DMS79 (cell line): ENCODE data around the gene C1orf116.

Source experiments
- DNase-seq: peaks from one replicate; lab custom pipeline; 2025; lab: John Stamatoyannopoulos, UW

The C1orf116 gene

DNA sequence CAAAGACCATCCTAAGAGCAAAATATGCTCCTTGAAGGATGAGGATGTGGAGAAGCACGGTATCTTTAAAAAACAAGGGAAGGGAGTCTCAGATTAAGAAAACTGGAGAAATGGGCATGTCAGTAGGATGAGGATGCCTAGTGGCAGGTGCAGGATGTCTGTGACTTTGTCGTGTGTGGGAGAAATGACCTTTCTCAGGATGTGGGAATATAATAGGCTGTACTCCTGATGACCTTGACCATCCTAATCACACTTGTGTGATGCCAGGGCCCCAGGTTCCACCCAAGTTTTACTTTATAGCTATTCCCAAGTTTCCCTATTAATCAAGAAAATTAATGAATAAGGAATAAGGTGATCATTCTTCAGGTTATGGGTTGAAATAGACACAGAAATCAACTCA, 12.9 kb downstream of the C1orf116 start:
- DNase-seq = no peak

DNA sequence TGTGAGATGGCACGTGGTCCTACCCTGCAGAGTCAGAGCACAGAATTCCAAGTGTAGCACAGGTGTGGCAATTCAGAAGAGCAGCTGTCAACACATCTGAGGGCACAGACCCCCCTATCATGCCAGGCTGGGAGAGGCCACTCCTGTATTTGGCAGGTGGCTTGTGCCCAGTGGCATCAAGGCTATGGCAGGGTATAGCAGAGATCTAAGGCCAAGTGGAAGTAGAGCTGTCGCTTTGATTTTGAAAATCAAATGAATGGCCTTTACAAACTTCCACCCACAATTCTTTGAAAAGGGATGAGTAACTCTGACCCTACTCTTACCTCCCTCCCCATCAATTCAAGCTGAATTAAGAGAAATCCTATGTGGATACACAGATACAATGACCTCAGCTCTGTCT, 13.4 kb downstream of the C1orf116 start:
- DNase-seq = no peak

DNA sequence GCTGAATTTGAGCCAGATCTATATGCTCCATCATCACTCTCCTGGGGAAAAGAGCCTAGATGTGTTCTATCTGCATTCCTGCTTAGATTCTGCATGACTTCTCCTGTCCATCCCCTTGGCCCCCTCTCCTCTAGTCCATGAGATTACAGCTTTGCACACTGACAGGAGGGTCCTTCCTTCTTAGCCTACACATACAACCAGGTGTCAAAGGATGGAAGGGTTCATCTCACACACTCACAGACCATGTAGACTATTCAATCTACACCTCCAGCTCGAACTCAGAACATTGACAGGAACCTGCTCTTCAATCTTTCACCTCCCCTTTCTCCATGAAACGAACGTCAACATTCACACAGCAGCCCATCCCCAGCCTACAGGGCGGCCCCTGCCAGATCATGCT, 13.8 kb downstream of the C1orf116 start:
- DNase-seq = no peak

DNA sequence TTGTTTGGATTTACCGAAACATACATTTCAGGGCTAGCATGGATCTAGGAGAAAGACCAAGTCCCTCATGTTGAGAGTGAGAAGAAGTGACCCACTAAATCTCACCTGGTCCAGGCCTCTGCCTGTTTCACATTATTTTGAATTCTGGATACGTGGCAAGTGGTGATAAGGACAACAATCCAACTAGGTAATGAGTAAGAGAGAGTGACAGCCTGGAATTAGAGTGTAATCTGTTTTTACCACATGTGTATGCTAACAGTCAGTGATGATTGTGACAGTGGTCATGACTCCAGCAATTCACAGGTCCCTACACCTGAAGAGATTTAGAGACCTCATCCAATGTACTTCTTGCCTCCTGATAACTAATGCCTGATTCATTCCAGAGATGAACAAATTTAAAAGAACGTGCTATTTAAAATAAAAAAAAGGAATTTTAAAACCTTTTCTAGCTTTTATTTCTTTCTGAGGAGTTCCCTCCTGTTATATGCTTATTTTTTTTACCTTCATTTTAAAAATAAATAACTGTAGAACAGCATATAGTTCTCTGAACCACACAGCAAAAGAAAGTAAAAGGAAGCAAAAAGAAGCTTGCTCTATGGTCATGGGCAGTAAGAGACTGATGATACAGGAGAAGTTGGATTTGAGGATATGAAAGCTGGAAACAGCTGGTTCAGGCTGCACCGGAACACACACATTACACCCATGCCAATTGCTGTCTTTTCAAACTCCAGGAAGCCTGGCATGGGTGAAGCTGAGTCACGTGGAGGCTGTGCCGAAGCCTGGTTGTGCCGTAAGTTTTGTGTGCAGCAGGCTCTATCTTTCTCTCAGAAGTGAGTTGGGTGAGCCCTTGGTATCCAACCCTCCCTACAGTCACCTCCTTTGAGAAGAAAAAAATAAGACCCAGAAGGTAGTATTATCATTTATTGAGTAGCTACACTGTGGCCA, 14.7 kb downstream of the C1orf116 start:
- DNase-seq = no peak

DNA sequence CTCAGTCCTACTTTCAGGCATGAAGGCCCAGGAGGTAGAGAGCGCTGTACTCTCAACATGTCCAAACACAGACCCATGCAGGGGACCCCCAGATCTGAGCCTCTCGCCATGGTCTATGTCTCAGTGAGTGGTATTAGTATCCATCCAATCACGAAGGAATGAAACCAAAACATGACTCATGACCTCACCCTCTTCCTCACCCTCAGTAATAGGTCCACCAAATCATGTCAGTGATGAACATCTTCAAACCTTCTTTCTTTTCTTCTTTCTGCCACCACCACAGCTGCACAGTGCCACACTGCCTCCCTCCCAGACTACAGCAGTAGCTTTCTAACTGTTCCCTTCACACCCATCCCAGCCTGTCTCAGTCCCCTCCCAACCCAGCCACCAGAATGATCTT, 16.8 kb downstream of the C1orf116 start:
- DNase-seq = no peak

DNA sequence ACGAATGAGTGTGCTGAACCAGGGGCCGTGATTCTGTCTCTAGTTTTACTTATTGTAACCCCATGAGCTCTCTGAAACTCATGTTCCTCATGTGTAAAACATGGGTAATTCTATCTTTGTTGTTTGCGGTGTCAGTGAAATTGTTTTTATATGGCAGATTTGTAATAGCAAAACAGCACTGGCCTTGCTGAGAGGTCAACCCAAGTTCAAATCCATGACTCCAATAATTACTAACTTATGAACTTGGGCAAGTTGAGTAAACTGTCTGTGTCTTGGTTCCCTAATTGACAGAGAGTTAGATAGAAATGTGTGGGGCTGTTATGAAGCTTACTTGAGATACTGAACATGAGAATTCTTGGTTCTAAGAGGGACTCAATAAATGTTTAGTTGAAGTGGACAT, 17.8 kb downstream of the C1orf116 start:
- no peak for DNase-seq

DNA sequence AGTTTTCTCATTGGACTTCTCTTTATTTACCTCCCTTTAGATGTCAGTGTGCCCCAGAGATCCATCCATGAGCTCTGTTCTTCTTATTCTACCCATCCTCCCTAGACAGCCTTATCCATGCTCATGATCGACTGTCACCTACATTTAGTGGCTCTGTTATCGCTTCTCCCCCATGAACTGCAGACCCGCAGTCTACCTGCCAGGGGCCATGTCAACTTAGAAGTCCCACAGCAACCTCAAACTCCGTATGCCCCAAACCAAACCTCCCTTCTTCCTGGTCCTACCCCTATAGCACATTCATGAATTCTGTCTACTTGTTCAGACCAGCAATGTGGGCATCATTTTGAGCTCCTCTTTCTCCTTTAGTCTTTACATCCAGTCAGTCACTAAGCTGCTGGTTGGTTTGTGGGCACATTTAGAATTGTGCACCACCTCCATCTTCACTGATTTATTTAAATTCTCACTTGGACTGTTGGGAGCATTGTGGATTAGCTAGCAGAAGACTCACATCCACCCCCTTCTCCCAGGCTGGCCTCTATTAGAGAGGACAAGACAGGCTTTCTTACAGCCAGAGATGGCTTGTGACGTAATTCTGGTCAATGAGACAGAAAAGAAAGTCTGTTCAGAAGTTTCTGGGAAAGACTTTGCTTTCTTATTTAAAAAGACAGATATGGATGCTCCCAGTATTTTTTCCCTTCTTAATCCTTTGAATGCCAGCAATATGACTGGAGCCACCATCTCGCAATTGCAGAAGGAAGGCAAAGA, 19.1 kb downstream of the C1orf116 start:
- DNase-seq = no peak

DNA sequence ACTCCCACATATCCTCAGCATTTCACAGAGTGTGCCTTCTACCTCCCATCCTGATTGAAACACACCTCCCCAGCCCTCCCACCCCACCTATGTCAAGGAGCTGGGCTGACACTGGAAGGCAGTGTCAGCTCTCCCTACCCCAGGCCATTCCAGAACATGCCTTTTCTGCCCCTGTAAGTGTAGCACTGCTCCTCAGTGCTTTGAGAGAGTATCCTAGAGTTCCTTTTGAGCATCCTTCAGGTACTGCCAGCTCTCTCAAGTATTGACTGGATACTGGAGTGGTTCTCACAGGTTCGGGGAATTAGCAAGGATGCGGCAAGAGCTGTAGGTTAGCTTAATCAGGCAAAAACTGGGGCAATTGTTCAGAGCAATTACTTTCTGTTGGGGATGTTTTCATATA, 21.8 kb downstream of the C1orf116 start:
- DNase-seq = no peak

DNA sequence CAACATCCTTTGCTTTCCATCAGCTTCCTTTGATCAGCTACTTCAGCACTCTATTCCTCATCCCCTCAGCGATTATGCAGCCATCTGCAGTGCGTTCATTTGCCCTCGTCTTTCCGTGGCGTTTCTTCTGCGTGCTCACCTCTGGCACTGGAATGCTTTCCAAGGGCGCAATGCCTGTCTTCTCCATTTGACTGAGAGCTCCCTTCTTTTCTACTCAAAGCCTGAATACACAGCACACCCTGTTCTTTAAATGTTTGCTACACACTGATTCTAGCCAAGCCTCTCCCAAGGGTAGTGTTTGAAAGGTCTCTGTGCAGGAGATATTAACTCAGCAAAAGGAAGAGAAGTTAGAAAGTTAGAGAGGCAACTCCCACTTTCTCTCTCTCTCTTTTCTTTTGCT, 22.6 kb downstream of the C1orf116 start:
- no peak for DNase-seq

DNA sequence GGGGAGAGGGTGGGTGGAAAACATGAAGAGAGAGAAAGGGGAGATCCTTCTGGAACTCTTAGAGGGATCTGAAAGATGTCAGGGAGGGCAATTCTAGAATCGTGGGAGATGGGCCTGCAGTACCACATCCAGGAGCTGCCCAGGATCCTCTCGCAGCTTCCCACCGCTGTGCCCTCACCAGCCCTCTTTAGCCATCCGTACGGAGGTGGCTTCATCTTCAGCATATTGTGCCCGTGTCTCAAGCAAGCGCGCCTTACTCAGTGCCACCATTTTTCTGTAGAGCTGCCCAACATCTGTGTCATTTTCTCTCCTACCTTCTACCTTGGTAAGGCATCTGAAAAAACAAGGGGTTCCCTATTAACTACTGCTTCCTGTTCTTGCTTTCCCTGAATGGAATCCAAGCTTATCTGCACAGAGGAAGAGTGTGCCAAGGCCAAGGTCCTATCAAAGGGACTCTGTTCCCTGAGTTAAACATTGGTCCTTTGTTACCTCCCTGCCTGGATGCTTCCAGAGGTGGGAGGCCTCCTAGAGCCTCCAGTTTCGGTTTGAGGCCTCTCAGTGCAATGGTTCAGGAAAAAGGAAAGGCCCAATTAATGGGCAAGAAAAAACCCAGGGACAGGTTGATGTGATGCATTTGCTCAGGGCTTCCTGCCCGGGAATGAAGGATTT, 23.2 kb downstream of the C1orf116 start:
- DNase-seq = no peak

DNA sequence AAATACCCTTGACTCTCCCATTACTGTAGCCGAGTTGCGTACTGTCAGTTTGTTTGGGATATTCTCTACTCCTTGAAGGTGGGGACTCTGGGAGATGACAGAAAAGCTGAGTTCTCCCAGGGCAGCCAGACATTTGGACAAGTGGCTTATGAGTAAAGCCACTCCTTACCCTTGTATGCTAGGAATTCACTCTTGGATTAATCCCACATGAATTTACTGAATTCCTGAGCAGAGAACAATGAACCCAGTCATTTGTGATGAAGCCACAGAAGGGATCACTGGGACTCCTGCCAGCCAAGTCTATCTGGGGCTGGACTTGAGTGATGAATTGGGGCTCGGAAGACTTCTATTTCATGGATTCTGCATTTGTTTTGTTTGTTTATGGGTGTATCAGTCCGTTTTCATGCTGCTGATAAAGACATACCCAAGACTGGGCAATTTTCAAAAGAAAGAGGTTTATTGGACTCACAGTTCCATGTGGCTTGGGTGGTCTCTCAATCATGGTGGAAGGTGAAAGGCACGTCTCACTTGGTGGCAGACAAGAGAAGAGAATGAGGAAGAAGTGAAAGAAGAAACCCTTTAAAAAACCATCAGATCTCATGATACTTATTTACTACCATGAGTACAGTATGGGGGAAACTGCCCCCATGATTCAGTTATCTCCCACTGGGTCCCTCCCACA, 25.1 kb downstream of the C1orf116 start:
- no peak for DNase-seq

DNA sequence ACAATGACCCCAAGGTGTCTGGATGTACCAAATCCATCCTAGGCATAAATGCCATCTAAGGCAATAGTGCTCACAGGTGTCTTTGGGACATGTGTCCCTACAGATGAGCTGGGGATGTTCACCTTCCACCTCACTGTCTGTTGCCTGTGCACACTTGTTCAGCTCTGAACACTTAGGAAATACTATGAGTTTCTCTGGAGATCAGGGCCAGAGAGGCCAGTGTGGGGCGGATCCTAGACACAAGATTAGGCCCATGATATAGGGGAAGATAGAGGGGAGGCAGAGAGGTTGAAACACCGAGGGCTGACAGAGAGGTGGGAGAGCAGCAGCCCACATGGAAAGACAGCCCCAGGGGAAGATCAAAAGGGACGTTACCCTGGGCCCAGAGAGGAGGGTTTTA, 25.6 kb downstream of the C1orf116 start:
- no peak for DNase-seq

DNA sequence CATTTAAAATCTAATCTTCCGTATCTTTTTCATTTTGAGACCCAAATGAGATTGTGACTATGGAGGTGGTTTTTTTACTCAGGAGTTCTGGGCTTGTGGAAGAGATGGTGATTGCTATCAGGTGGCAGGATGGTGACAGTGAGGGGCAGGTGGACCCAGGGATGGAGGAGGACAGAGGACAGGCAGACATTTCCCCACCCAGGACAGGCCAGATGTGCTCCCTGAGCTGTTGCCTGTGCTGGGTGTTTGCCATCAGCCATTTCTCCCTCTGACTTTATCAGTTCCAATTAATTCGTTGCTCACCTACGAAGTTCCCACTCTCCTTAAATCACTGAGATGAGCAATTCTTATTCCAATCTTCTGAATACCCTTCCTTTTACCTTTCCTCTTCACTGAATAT, 26.5 kb downstream of the C1orf116 start:
- DNase-seq = no peak

DNA sequence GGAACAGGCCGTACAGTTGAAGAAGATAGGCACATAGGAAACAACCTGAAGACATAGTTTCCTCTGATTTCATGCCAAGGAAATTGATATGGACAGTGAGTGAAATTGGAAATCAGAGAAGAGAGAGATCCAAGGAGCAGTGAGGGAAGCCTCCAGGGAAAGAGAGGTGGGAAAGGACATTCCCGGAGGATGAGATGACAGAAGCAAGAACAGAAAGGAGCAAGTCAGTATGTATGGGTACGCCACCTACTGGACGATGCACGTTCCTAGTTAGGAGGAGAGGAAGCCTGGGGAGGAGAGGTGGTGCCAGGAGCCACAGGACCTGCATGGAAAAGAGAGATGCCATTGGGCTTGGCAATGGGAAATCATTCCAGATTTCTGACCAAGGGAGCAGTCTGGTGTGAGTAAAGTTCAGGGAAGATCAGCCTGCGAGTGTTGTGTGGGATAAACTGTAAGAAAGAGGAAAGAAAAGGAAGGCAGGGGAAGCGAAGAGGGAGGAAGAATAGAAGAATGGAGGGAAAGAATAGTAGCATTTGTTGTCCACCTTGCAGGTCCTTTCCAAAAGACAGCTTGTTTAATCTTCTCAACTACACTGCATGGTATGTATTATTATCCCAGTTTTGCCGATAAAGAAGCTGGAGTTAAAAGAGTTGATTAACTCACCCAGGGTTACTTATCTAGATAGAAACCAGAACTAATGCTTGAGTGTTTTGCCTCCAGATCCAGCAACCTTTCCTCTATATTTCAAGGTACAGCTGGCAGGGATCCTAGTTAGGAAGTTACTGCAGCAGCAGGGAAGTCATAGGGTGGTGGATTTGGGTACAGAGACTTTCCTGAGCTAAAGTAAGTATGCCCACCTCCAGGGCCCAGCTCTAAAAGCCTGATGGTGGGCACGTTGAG, 27.4 kb downstream of the C1orf116 start:
- DNase-seq = no peak

DNA sequence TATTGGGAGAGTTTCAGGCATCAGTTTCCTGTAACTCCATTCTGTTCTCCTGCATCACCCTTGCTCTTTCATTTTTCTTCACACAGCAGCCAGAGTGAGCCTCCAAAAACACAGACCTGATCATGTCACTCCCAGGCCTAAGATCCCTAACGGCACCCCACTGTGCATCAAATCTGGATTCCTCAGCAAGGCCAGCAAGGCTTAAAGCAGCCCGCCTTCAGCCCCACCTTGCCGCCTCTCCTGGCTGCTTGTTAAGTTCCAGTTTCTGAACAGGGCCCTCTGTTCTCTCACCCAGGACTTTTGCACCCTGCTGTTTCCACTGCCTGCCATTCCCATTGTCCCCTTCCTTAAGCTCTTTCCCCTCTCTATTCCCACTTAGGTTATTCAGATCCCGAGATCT, 29.3 kb downstream of the C1orf116 start:
- no peak for DNase-seq

DNA sequence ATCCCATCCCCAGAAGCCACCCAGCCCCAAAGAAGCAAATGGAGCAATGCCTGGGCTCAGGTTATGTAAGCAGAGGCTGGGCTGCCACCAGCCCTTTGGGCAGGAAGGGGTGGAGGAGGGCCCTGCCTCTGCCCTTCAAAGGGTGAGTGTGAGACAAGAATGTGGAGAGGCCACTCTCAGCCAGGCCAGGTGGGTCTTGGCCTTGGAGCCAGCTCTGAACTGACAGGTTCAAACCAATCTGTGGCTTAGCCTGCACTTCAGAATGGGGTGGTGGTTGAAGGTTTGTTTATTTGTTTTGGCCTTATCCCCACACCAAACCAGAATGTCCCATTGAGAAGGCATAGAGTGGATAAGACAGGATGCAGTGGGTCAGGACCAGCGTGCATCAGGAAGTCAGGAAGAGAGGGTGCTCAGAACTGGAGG, 29.8 kb downstream of the C1orf116 start:
- peak; percentile 75 for DNase-seq

DNA sequence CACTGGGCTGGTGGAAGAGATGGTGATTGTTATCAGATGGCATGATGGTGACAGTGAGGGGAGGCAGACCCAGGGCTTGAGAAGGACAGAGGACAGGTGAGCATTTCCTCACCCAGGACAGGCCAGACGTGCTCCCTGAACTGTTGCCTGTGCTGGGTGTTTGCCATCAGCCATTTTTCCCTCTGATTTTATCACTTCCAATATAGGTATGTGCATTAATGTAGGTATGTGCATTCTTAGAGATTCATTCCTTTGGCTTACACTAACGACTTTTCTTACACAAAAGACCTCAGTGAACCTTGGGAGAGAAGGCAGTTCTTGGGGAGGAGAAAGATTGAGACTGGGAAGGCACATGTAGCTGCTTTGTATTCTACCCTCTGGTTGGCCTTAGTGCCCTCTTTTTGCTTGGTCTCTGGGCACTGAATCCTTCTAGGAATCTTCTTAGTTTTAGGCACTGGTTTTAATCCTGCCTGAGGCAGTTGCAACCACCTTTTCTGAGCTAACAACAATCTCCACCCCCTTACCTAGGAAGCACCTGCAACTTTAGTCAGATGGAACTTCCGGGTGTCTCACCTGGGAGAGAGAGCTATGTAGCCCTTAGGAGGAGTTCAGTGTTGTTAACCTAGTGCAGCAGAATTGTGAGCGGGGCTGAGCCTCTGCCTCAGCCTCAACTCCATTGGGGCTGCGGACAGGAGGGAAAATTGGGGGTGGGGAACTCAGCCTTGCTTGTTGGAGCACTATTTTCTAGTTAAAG, 30.9 kb downstream of the C1orf116 start:
- DNase-seq = no peak

DNA sequence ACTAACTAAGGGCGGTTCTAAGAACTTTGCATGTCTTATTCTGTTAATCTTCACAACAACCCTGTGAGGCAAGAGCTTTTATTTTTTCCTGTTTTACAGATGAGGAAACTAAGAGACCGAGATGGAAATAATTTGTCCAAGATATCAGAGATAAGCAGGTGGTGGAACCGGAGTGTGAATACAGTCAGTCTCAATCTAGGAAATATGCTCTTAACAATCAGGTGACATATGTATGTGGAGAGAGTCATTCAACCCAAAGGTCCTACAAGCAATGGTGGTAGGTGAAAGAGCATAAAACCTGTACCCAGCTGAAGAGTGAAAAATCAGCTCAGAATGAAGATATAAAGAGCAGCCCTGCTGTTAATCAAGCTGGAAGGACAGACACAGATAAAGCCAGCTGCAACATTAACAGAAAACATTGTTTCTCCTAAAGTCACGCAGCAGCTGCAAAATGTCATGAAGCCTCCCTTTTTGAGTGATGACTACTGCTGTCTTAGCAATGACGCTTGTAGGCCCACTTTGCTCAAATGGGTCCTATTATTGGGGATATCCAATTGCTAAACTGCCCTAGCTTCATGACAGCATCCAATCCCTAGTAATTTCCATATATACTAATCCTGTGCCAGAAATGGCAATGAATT, 31.8 kb downstream of the C1orf116 start:
- no peak for DNase-seq

DNA sequence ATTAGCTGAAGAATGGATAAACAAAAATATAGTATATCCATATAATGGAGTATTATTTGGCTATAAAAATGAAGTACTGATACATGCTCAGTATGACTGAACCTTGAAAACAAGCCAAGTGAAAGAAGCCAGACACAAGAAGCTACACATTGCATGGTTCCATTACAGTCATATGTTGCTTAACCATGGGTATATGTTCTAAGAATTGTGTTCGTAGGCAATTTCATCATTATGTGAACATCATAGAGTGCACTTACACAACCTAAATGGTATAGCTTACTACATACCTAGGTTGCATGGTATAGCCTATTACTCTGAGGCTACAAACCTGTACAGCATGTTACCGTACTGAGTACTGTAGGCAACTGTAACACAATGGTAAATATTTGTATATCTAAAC, 33.7 kb downstream of the C1orf116 start:
- no peak for DNase-seq

DNA sequence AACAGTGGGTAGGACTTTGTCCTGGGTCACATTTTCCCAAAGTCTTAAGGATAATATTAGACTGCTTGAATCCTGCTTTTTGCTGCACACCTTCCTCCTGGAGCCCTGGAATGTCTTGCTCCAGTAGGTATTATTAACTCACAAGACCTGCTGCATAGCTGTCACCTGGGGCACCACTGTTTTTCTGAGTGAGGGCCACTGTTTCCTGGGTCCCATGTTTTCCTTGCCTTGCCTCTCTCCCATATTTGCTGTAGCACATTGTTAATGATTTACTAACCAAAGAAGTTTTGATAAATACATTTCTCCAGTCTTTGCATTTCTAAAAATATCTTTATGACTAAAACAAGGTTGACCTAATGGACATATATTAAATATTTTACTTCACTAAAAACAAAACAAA, 39.8 kb downstream of the C1orf116 start:
- DNase-seq = no peak
